ENCODE measurements around the gene ZNF516.

Gene ZNF516

DNA sequence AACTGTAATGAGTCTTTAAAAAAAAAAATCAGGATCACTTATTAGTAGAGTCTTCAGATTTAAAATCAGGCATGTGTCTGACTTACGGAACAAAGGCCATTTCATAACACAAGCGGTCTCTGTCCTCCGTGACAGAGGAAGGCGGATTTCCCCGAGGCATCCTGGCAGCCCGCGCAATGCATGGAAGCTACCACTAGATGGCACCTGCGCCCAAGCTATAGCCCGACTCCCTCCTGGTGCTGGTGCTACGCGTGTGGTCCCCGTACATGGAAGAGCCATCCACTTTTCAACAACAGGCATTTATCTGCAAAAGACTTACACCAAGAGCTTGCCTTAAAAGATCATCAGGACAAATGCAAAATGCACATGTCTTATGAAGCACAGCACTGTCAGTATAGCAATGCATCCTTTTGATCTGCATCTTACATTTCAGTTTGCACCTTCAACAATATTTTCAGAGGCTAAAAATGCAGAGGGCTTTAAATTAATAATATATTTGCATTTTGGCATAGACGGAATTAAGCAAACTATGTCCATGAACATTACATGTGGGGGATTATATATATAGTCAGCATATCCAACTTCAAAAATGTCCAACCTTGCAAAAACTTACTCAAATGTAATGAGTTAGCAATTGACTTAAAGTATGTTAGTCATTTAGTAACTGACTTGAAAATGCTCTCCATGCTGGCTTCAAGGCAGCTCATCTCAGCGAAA is 96.0 kb downstream of the ZNF516 start:
- peak; percentile 93 for DNase-seq (ENCODE audit: low spot score)

DNA sequence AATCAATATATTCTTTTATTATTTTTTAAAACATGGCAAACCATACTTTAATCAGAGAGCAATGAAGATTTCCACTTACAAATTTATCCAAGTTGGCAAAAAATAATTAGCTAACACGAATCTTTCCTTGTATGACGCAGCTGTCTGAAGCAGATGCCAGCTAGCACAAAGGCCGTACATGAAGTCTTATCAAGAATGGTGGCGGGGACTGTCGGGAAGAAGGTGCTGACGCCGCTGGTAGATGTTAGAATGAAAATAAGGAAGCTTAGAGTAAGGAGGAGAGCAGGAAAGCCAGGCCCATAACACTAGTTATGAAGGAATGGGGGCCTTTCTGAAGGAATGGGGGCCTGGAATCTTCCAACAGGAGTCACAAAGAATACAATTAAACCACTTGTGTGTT is 96.7 kb downstream of the ZNF516 start:
- DNase-seq (ENCODE audit: low spot score): no peak

DNA sequence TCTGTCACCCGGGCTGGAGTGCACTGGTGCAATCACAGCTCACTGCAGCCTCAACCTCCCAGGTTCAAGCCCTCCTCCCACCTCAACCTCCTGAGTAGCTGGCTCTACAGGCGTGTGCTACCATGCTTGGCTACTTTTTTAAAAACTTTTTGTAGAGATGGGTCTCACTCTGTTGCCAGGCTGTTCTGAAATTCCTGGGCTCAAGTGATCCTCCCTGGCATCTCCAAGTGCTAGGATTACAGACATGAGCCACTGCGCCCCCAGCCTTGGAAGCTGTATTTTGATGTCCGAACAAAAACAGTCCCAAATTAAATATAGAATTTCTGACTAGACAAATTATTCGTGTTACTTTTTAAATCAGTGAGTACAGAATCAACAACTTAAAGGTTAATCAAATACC is 97.4 kb downstream of the ZNF516 start:
- no peak for DNase-seq (ENCODE audit: low spot score)

GRCh38 chr18:76396792-76397191 is 98.2 kb downstream of the ZNF516 start:
- no peak for DNase-seq (ENCODE audit: low spot score)

DNA sequence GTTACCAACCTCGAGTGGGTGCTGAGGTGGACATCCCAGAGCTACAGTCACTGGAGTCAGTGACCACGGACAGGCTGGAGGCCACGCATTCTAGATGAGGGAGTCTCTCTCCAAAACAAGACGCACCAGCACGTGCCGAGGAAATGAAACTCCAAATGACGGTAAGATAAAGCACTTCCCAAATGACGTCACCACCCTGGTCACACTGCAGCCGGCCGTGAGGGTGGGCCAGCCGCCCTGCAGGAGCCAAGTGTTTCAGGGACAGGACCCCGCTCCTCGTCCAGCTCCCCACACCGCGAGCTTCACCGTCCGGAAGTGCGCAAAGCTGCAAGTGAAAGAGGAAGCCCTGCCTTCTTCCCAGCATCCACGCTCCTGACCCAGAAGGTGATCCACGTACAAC is 99.4 kb downstream of the ZNF516 start:
- DNase-seq (ENCODE audit: low spot score): no peak

DNA sequence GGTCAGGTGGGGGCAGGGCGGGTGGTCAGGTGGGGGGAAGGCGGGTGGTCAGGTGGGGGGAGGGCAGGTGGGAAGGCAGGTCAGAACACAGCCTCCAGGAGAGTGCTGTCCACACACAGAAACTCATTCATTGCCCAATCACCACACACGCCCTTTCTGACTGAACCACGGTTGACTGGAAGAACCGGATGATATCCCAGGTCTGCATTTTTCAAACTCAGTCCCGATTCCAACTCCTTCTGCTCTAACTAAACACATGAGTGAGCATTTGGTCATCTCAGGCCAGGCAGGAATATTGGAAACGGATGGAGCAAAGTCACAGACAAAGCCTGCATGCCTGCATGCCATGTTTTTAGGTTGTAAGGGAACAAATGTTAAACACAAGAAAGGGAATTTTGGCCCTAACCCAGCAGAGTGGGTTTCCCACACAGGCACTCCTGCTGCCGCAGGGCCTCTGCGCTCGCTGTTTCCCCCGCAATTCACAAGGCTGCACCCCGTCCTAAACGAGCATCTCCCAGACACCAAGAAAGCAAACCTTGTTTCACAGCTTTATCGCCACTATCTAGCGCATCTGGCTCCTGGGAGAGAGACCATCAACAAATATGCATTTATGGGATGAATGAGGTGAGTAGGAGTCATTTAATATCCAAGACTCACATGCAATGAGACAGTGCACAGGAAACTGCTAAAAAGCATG is 100.1 kb downstream of the ZNF516 start:
- DNase-seq (ENCODE audit: low spot score): peak; percentile 44

- DNase-seq (ENCODE audit: low spot score): no peak
These were observed 102.7 kb downstream of the ZNF516 start for GRCh38 chr18:76392349-76392748.

GRCh38 chr18:76391746-76392145 is 103.3 kb downstream of the ZNF516 start:
- no peak for DNase-seq (ENCODE audit: low spot score)

DNA sequence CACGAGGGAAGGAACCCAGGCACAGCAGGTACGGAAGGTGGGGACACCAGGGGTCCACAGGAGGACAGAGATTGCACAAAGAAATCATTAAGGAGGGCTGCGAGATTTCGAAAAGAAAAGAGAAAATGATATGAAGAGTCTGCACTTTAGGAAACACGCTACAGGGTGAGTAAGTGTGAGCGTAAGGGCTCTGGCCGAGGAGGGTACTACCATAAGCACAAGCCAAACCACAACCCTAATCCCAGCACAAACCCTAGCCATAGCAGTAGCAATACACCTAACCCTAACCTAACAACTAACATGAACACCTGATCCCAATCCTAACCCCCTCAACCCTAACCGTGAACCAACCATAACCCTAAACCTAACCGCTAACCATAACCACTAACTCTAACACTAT is 104.0 kb downstream of the ZNF516 start:
- DNase-seq (ENCODE audit: low spot score): no peak

- DNase-seq (ENCODE audit: low spot score): no peak
These were observed 104.5 kb downstream of the ZNF516 start for GRCh38 chr18:76390452-76391035.

GRCh38 chr18:76389716-76390115 is 105.3 kb downstream of the ZNF516 start:
- no peak for DNase-seq (ENCODE audit: low spot score)

DNA sequence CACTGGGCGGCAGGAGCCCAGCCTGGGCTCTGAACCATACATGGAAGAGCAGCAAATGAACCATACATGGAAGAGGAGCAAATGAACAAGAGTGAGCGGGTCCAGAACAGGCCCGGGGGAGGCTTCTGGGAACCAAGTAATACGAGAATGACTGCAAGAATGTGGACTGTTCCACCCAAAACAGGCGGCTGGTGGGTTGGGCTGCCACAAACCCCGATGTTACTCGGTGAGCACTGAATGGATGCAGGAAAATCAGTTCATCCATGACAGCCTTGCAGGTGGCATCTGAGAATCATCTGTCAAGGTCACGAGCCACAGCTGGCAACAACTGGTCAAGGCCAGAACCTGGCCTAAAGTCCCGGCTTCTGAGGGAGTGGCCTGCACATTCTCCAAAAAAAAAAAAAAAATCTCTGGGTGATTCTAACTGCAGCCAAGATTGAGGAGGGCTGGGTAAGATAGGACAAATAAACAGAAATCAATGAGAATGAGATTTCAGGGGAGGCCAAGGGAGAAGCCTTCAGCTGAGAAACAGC is 106.1 kb downstream of the ZNF516 start:
- DNase-seq (ENCODE audit: low spot score): no peak

DNA sequence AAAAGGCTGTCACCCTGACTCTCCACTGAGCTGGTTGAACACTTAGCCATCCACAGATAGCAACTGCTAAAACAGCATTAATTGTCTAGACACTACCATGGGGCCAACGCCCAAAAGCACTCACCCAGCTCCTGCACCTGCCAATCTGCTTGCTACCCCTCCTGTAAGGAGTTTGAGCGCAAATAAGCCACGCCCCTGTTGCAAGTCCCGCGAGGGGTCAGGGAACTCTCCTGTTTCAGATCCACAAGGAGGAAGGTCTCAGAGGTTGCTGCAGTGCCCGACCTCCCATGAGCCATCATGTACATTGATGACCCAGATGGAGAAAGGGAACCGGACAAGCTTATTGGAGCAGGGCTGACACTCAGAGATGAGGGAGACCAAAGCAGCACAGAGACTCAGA is 106.8 kb downstream of the ZNF516 start:
- DNase-seq (ENCODE audit: low spot score): no peak

DNA sequence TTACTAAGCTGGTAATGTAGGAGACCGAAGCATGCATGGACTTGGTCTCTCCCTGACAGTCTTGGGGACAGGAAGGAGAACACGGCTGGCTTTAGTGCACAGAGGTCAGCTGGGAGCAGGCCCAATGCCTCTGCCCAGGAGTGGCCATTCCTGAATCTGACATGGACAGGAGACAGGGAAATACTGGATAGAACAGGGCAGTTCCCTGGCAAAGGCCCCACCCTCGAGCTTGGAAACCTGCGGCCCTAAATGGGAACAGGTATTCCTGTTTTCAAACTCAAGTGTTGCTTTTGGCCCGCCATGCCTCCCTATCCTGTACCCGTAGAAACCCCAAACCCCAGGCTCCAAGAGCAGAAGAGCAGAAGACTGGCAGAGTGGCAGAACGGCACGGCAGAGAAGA is 107.4 kb downstream of the ZNF516 start:
- DNase-seq (ENCODE audit: low spot score): no peak

DNA sequence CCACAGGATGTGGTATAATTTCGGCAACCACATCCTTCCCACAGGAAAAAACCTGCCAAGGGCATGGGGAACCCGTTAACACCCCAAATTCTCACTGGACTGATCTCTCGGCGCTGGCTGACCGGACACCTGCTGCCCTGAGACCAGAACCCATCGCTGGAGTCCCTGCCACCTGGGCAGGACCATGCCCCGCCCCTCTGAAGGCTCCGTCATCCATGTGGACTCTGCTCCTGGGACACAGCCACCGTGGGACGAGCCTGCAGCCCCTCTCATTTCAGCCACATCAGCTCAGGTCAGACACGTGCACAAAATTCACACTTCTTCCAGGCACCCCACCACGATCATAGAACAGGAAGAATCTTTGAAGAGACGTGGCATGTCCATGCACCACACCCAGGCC is 108.2 kb downstream of the ZNF516 start:
- no peak for DNase-seq (ENCODE audit: low spot score)

GRCh38 chr18:76386071-76386470 is 109.0 kb downstream of the ZNF516 start:
- DNase-seq (ENCODE audit: low spot score): no peak

- DNase-seq (ENCODE audit: low spot score): no peak
These were observed 109.4 kb downstream of the ZNF516 start for GRCh38 chr18:76385681-76385975.

- DNase-seq (ENCODE audit: low spot score): no peak
These were observed 110.0 kb downstream of the ZNF516 start for GRCh38 chr18:76384861-76385680.

DNA sequence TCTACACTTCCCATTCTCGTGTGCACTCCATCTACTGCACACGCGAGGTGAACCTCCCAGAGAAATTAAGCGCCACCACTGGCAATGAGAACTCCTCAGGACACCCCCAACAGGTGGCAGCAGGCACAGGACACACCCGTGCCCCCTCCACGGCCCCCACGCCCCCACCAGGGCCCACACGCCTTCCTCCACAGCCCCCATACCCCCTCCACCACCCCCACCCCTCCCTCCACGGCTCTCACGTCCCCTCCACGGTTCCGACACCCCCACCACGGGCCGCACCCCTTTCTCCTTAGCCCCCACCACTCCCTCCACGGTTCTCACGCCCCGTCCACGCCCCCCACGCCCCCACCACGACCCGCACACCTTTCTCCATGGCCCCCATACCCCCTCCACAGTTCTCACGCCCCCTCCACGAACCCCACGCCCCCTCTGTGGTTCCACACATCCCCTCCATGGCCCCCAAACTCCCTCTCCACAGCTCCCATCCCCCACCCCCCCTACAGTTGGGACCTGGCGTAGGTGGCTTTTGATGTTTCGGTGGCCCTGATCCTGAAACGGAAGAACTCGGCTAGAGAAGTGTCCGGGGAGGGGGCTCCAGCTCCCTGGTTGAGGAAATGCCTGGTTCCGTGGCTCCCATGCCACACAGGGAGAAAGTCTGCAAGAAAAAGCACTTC is 110.8 kb downstream of the ZNF516 start:
- no peak for DNase-seq (ENCODE audit: low spot score)

DNA sequence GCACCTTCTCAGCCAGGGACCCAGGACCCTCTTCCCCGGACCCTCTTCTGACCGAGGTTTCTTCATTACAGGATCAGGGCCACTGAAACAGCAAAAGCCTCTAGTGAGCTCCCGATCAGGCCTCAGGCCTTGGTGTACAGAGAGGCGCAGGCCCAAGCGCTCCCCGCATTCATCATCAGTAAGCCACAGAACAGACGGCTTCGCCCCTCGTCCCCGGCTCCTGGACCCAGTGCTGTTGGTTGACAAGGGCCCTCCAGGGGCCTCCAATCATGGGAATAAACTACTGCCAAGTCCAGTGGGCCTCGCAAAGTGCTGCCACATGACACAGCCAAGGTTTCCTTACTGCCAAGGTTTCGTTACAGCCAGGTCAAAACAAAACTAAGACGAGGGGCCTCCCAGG is 111.4 kb downstream of the ZNF516 start:
- no peak for DNase-seq (ENCODE audit: low spot score)

GRCh38 chr18:76382275-76382674 is 112.8 kb downstream of the ZNF516 start:
- DNase-seq (ENCODE audit: low spot score): no peak

DNA sequence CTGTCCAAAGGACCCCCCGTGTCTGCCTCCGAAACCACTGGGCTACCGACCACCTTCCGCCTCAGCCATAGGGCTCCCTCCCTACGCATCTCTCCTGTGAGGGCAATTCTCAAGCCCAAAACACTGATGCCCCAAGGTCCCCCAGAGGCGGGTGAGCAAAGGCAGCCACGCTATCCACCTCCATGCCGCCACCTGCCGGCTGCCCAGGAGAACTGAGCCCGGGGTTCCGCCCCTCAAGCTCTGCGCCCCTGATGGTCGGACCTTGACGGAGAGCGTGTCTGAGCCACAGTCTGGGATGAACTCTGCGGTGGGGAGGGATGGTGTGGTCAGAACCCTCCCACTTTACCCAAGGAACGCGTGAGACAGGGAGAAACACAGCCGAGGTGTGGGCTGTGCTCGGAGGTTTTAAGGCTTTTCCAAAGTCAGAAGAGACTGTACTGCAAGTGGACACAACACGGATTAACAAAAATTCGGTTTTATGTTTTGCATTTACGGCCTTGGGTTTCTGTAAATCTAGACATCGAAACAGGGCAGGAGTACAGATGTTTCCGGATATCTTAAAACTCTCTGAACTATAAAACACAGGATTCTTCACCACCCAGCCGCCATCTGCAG is 114.1 kb downstream of the ZNF516 start:
- no peak for DNase-seq (ENCODE audit: low spot score)
